Lung (tissue), 12 donors: ENCODE data around the gene WNK1. TPM values are rescaled to one million over a fixed set of nuclear protein-coding genes. Genes with fewer than 3 reads are reported as not detected.

Experiments
- ATAC-seq: fragments of 200-7000 bp; cut with Tn5 transposase; one replicate; pipeline ENCODE4 v1.9.1; 2020; ENCODE audit warnings: moderate number of reproducible peaks; ENCODE audit not compliant: insufficient read depth, low FRiP score
- DNase-seq, 3 donors: peaks; one replicate each; pipeline ENCODE4 v3.0.0-alpha.2; 2013 to 2017
- H3K27ac ChIP-seq, 2 donors: one replicate each; pipeline ENCODE4 v1.5.1; 2013; ENCODE audit warnings: mild to moderate bottlenecking in 2 of 2, moderate library complexity in 2 of 2, control low read depth in 1 of 2, inconsistent platforms in 1 of 2, low read depth in 1 of 2, low read length in 1 of 2
- H3K27me3 ChIP-seq, 3 donors: one replicate each; pipeline ENCODE4 v1.5.1; 2013; ENCODE audit warnings: low read length in 2 of 3; ENCODE audit not compliant: control insufficient read depth in 3 of 3, insufficient read depth in 3 of 3
- H3K36me3 ChIP-seq, 4 donors: one replicate each; pipeline ENCODE4 v1.5.1; 2013; ENCODE audit warnings: low read length in 4 of 4, mild to moderate bottlenecking in 1 of 4, moderate library complexity in 1 of 4; ENCODE audit not compliant: control insufficient read depth in 4 of 4, insufficient read depth in 4 of 4
- H3K4me1 ChIP-seq, 5 donors: one replicate each; pipeline ENCODE4 v1.5.1; 2013; ENCODE audit warnings: low read length in 5 of 5, mild to moderate bottlenecking in 2 of 5, moderate library complexity in 1 of 5; ENCODE audit not compliant: control insufficient read depth in 5 of 5, insufficient read depth in 5 of 5
- H3K4me3 ChIP-seq: one replicate; pipeline ENCODE4 v1.5.1; 2013; ENCODE audit warnings: mild to moderate bottlenecking, control low read depth, moderate library complexity
- H3K9ac ChIP-seq, 2 donors: one replicate each; pipeline ENCODE4 v1.5.1; 2013; ENCODE audit warnings: low read length in 2 of 2, control low read depth in 1 of 2; ENCODE audit not compliant: insufficient read depth in 1 of 2
- H3K9me3 ChIP-seq, 4 donors: one replicate each; pipeline ENCODE4 v1.5.1; 2013; ENCODE audit warnings: low read length in 3 of 4, mild to moderate bottlenecking in 1 of 4, moderate library complexity in 1 of 4; ENCODE audit not compliant: control insufficient read depth in 4 of 4, insufficient read depth in 3 of 4
- CTCF ChIP-seq: IDR thresholded peaks from 2 replicates; pipeline ENCODE4 v1.5.1; 2012; ENCODE audit warnings: mild to moderate bottlenecking; ENCODE audit errors: control extremely low read depth, extremely low read depth
- WGBS, 2 donors: extraction: QIAGEN DNeasy Blood & Tissue Kit; methylation state at CpG; one replicate each; pipeline ENCODE4 v1.1.7; 2013; 5-methylcytosine and 5-hydroxymethylcytosine counted together
- polyA plus RNA-seq, 2 donors: library from polyadenylated mRNA; stranded (reverse); fragments of 200-250 nt; gene quantifications; one replicate each; pipeline ENCODE4 v1.2.1, GENCODE V29; 2013
- total RNA-seq, 2 donors: library from RNA; depleted of rRNA in 1 of 2; stranded (reverse); fragments of >200 nt in 1 of 2; gene quantifications; one replicate each; pipeline ENCODE4 v1.2.1, GENCODE V29; 2014 to 2021
- donor health status: control.
- donor health status: control.
- donor health status: Bipolar disorder and iron deficiency.
- donor health status: healthy.
- donor health status: DM: yes; HTN: yes; CAD: no.

WNK1 gene
- total and polyA plus RNA-seq, 4 donors = 23.1 to 269 (median 128) TPM

- no peak for TF ChIP-seq CTCF
These were observed 74.0 kb downstream of the WNK1 start for GRCh38 chr12:826331-826730.

GRCh38 chr12:828726-829395 lies 76.5 kb downstream of the WNK1 start:
- H3K4me1 ChIP-seq = no peaks in the 10 kb centered on the region
- no peak for TF ChIP-seq CTCF
- H3K36me3 ChIP-seq = peaks cover 3 to 22% (median 11%) of the 10 kb centered on the region in 4 donors
- no peaks in the 10 kb centered on the region for H3K9me3 ChIP-seq
- DNase-seq = no peak
- no peak for ATAC-seq
- H3K27me3 ChIP-seq = no peaks in the 10 kb centered on the region
- no peak overlapping the region for H3K4me3 ChIP-seq
- H3K9ac ChIP-seq = no peak overlapping the region
- no peak overlapping the region for H3K27ac ChIP-seq

More at GRCh38 chr12:826331-826730, 74.0 kb downstream of the WNK1 start:
- ATAC-seq = no peak
- no peak for DNase-seq
- Histone ChIP-seq H3K36me3 (peaks cover 3 to 19% (median 13%) of the 10 kb centered on the region in 4 donors), H3K4me3 (no peak overlapping the region), H3K27me3 (no peaks in the 10 kb centered on the region), H3K9ac (no peak overlapping the region), H3K9me3 (no peaks in the 10 kb centered on the region), H3K27ac (no peak overlapping the region), H3K4me1 (no peaks in the 10 kb centered on the region)
- WGBS, 2 donors = 99 to 100% methylated on average over 1 of the region's 1 CpG

- no peak for TF ChIP-seq CTCF
- Histone ChIP-seq H3K27ac (no peak overlapping the region), H3K4me1 (no peaks in the 10 kb centered on the region), H3K27me3 (no peaks in the 10 kb centered on the region), H3K4me3 (no peak overlapping the region), H3K9me3 (no peaks in the 10 kb centered on the region), H3K9ac (no peak overlapping the region), H3K36me3 (peaks cover 8 to 25% (median 11%) of the 10 kb centered on the region in 4 donors)
- WGBS, 2 donors = 97 to 100% methylated on average over 4 of the region's 4 CpGs
- no peak for DNase-seq
- no peak for ATAC-seq
These were observed 77.9 kb downstream of the WNK1 start for GRCh38 chr12:830111-830867.
